Thyroid gland (tissue), 4 donors: ENCODE measurements around the gene GRN.

Source experiments
- CTCF ChIP-seq, 6 experiments: fragments of 200-600 bp in 3 of 6; fragments of 450-650 bp in 3 of 6; sonication (generic) in 3 of 6; IDR thresholded peaks; one replicate each; pipeline ENCODE4 v1.5.1; 2016 to 2019; ENCODE audit warnings: antibody characterized with exemption in 6 of 6, mild to moderate bottlenecking in 2 of 6, inconsistent platforms in 1 of 6, moderate library complexity in 1 of 6
- POLR2A ChIP-seq, 2 donors: fragments of 450-650 bp; IDR thresholded peaks; one replicate each; pipeline ENCODE4 v1.6.1; 2017; ENCODE audit warnings: antibody characterized with exemption in 2 of 2, mild to moderate bottlenecking in 2 of 2, moderate library complexity in 1 of 2

GRCh38 chr17:44379887-44380286 is 34.8 kb downstream of the GRN start:
- TF ChIP-seq CTCF (IDR thresholded peaks at IDR 0.05) (no peak), POLR2A (IDR thresholded peaks at IDR 0.05) (no peak)
